ENCODE results near the gene RBPJ.

DNA sequence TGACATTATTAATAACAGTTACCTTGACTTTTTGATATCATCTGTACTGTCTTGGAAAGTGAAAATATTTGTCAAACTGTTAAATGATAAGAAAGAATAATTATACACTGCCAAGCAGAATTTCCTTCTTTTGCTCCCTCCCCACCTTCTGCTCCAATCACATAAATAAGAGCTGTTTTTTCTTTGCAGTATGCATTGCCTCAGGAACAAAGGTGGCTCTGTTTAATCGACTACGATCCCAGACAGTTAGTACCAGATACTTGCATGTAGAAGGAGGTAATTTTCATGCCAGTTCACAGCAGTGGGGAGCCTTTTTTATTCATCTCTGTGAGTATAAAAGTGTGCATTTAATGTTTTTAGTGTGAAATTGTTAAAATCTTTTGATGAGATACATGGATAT is 103.3 kb downstream of the RBPJ start:
- TF ChIP-seq, protein P1, sequence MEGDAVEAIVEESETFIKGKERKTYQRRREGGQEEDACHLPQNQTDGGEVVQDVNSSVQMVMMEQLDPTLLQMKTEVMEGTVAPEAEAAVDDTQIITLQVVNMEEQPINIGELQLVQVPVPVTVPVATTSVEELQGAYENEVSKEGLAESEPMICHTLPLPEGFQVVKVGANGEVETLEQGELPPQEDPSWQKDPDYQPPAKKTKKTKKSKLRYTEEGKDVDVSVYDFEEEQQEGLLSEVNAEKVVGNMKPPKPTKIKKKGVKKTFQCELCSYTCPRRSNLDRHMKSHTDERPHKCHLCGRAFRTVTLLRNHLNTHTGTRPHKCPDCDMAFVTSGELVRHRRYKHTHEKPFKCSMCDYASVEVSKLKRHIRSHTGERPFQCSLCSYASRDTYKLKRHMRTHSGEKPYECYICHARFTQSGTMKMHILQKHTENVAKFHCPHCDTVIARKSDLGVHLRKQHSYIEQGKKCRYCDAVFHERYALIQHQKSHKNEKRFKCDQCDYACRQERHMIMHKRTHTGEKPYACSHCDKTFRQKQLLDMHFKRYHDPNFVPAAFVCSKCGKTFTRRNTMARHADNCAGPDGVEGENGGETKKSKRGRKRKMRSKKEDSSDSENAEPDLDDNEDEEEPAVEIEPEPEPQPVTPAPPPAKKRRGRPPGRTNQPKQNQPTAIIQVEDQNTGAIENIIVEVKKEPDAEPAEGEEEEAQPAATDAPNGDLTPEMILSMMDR (IDR thresholded peaks at IDR 0.05): no peak
- no peak for TF ChIP-seq POLR2A (IDR thresholded peaks at IDR 0.05)
